GM18907 (cell line): ENCODE data around the gene ITM2B.
A peak's percentile ranks its signal among the peaks of the same experiment; 100 is the strongest.
"Not testable (repeated sequence)": the region's sequence is repeated elsewhere in the genome, so short reads cannot be mapped to it uniquely, and the experiment has no call there.

Experiments
- ATAC-seq: cut with Tn5 transposase; IDR thresholded peaks from one replicate; pipeline ENCODE4 v1.9.1; 2021; ENCODE audit warnings: mild to moderate bottlenecking, moderate library complexity; ENCODE audit not compliant: unreplicated experiment

The ITM2B gene

GRCh38 chr13:48222358-48223301 is 10.4 kb upstream of the ITM2B start:
- ATAC-seq: no peak

GRCh38 chr13:48224701-48225100 is 8.3 kb upstream of the ITM2B start:
- ATAC-seq: no peak

- no peak for ATAC-seq
Observed at GRCh38 chr13:48230541-48230940, 2.5 kb upstream of the ITM2B start.

GRCh38 chr13:48231080-48231479 is 1.9 kb upstream of the ITM2B start:
- no peak for ATAC-seq

- no peak for ATAC-seq
Observed at GRCh38 chr13:48231933-48232332, 1.1 kb upstream of the ITM2B start.

GRCh38 chr13:48232420-48233045 is 473 bp upstream of the ITM2B start:
- ATAC-seq: peak; percentile 19

GRCh38 chr13:48233889-48234488 is 983 bp downstream of the ITM2B start:
- peak; percentile 8 for ATAC-seq

- peak; percentile 61 for ATAC-seq
Observed at GRCh38 chr13:48234566-48235340, 1.7 kb downstream of the ITM2B start.

GRCh38 chr13:48235341-48236135 is 2.5 kb downstream of the ITM2B start:
- ATAC-seq: no peak

GRCh38 chr13:48236528-48237353 is 3.7 kb downstream of the ITM2B start:
- ATAC-seq: no peak

GRCh38 chr13:48239369-48239768 is 6.4 kb downstream of the ITM2B start:
- ATAC-seq: not testable (repeated sequence)

- no peak for ATAC-seq
Observed at GRCh38 chr13:48241651-48242050, 8.6 kb downstream of the ITM2B start.

GRCh38 chr13:48242677-48243076 is 9.7 kb downstream of the ITM2B start:
- ATAC-seq: no peak

GRCh38 chr13:48244159-48244558 is 11.2 kb downstream of the ITM2B start:
- ATAC-seq: no peak

GRCh38 chr13:48246102-48246501 is 13.1 kb downstream of the ITM2B start:
- no peak for ATAC-seq

- ATAC-seq: no peak
Observed at GRCh38 chr13:48249018-48249417, 16.0 kb downstream of the ITM2B start.

GRCh38 chr13:48251611-48252081 is 18.6 kb downstream of the ITM2B start:
- ATAC-seq: no peak

GRCh38 chr13:48252176-48252575 is 19.2 kb downstream of the ITM2B start:
- no peak for ATAC-seq

GRCh38 chr13:48253849-48254248 is 20.8 kb downstream of the ITM2B start:
- no peak for ATAC-seq
